Measurements from ENCODE around the gene TMEM151B. TPM values are rescaled to one million over a fixed set of nuclear protein-coding genes. Genes with fewer than 3 reads are reported as not detected.

Gene TMEM151B
- total RNA-seq, 1 donor from 2014 or later: 4.7 TPM

DNA sequence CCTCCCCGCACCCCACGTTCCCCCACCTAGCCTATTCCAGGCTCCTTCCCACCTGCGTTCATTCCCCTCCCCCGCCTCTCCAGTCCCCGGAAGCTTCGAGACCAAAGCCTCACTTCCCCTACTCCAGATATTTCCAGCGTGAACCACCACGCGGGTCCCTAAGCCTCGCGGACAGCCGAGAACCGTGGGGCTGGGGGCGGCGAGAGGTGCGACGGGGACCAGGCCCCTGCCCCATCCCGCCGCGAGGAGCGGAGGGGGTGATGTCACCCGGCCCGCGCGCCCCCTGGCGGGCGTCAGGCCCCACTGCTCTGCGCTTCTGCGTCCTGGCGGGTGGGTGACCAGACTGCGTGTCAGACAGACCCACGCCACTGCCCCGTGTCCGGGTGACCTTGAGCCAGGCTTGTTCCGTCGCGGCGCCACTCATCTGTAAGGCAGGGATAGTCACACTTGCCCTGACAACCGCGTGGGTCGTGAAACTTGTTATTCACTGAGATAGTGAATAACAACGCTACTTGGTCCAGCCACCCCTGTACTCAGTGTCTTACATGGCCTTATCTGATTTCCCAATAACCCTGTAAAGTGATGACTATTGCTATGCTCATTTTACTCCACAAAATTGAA lies 32.3 kb upstream of the TMEM151B start:
- peak; percentile 73 for DNase-seq (ENCODE audit: low spot score, unreplicated experiment)
- H3K27ac Mint-ChIP-seq: peak overlapping the region; percentile 96

DNA sequence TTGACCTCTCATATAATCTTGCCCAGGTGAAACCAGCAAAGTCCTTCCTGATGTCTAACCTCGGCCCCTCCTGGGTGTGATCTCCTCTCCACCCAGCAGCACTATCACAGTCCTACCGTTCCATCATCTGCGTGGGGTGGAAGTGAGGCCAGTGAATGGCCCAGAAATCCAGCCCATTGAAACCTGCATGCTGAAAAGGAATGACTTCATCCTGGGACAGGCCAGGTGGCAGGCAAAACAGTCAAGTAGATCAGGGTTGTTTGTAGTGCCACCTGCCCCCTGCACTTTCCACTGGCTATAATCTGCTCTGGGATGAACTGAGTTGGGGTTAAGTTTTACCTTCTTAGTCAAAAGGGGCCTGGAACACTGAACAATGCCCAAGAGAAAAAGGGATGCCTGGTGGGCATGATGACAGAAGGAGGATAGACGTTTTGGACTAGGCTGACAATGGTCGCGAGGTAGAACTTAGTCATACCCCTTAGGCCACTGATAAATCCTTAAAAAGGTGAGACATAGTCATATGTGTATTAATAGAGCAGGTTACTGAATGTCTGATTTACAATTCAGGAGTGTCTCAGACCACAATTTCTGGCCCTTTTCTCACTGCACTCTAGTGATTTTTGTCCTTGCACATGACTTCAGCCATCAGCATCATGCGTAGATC lies 31.4 kb upstream of the TMEM151B start:
- Mint-ChIP-seq H3K4me3 (ENCODE audit: low read depth) (peak overlapping the region; percentile 13), H3K27ac (no peak overlapping the region), H3K27me3 (peaks cover 9% of the 10 kb centered on the region), H3K4me1 (ENCODE audit: low read depth) (peaks cover 10% of the 10 kb centered on the region), H3K9me3 (ENCODE audit: low read depth) (no peaks in the 10 kb centered on the region), H3K36me3 (ENCODE audit: insufficient read depth) (no peaks in the 10 kb centered on the region)
- DNase-seq (ENCODE audit: low spot score, unreplicated experiment): no peak
- TF ChIP-seq, protein P1, sequence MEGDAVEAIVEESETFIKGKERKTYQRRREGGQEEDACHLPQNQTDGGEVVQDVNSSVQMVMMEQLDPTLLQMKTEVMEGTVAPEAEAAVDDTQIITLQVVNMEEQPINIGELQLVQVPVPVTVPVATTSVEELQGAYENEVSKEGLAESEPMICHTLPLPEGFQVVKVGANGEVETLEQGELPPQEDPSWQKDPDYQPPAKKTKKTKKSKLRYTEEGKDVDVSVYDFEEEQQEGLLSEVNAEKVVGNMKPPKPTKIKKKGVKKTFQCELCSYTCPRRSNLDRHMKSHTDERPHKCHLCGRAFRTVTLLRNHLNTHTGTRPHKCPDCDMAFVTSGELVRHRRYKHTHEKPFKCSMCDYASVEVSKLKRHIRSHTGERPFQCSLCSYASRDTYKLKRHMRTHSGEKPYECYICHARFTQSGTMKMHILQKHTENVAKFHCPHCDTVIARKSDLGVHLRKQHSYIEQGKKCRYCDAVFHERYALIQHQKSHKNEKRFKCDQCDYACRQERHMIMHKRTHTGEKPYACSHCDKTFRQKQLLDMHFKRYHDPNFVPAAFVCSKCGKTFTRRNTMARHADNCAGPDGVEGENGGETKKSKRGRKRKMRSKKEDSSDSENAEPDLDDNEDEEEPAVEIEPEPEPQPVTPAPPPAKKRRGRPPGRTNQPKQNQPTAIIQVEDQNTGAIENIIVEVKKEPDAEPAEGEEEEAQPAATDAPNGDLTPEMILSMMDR (IDR thresholded peaks at IDR 0.05; ENCODE audit: unreplicated experiment): no peak

More for the DNA sequence above, 32.3 kb upstream of the TMEM151B start:
- Mint-ChIP-seq H3K4me1 (ENCODE audit: low read depth) (peaks cover 10% of the 10 kb centered on the region), H3K4me3 (ENCODE audit: low read depth) (peak overlapping the region; percentile 81), H3K27me3 (peaks cover 9% of the 10 kb centered on the region), H3K36me3 (ENCODE audit: insufficient read depth) (peaks cover under 1% of the 10 kb centered on the region), H3K9me3 (ENCODE audit: low read depth) (no peaks in the 10 kb centered on the region)
- TF ChIP-seq, protein P1 (IDR thresholded peaks at IDR 0.05; ENCODE audit: unreplicated experiment): peak; percentile 99

DNA sequence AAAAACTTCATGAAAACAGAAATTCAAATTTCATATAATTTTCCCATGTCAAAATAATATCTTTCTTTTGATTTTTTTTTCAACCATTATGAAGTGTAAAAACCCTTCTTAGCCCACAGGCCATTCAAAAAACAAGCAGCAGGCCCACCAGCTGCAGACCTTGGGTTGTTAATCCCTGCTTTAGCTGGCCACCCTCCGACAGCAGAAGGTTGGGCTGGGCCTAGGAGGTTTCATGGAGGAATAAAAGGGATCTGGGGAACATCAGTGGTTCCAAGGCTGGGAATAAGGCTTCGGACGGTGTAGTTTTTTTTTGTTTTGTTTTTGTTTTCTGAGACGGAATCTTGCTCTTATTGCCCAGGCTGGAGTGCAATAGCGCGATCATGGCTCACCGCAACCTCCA lies 26.9 kb upstream of the TMEM151B start:
- TF ChIP-seq, protein P1 (IDR thresholded peaks at IDR 0.05; ENCODE audit: unreplicated experiment): no peak
- H3K27me3 Mint-ChIP-seq: peaks cover 9% of the 10 kb centered on the region
- H3K36me3 Mint-ChIP-seq (ENCODE audit: insufficient read depth): peaks cover 6% of the 10 kb centered on the region
- no peak for DNase-seq (ENCODE audit: low spot score, unreplicated experiment)
- no peaks in the 10 kb centered on the region for H3K9me3 Mint-ChIP-seq (ENCODE audit: low read depth)
- no peak overlapping the region for H3K27ac Mint-ChIP-seq
- no peak overlapping the region for H3K4me3 Mint-ChIP-seq (ENCODE audit: low read depth)
- H3K4me1 Mint-ChIP-seq (ENCODE audit: low read depth): peaks cover 9% of the 10 kb centered on the region

DNA sequence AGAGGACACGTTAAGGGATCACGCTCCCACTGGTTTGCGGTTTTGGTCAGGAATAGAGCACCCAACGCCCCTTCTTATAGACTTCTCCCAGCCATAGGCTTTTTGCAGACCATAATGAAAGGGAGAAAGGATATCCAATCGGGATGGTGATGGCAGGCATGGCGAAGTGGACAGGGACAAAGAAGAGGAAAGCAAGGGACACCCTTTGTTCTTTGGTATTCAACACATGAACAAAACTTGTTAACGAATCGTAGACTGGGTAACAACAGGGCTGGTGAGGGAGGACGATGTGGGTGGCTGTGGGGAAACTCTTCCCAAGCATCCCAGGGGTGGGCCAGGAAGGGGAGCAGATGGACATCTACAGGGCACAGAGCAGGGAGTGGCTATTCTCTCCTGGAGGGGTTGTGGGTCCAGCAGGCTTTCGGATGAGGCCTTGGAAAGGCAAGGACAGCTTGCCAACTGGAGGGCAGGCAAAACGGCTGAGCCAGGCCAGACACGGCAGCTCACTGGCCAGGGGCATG lies 24.8 kb upstream of the TMEM151B start:
- peaks cover 25% of the 10 kb centered on the region for H3K36me3 Mint-ChIP-seq (ENCODE audit: insufficient read depth)
- no peak for DNase-seq (ENCODE audit: low spot score, unreplicated experiment)
- H3K27me3 Mint-ChIP-seq: no peaks in the 10 kb centered on the region
- no peaks in the 10 kb centered on the region for H3K9me3 Mint-ChIP-seq (ENCODE audit: low read depth)
- H3K4me3 Mint-ChIP-seq (ENCODE audit: low read depth): peak overlapping the region; percentile 100
- TF ChIP-seq, protein P1 (IDR thresholded peaks at IDR 0.05; ENCODE audit: unreplicated experiment): no peak
- peak overlapping the region; percentile 86 for H3K27ac Mint-ChIP-seq
- H3K4me1 Mint-ChIP-seq (ENCODE audit: low read depth): peaks cover 25% of the 10 kb centered on the region

DNA sequence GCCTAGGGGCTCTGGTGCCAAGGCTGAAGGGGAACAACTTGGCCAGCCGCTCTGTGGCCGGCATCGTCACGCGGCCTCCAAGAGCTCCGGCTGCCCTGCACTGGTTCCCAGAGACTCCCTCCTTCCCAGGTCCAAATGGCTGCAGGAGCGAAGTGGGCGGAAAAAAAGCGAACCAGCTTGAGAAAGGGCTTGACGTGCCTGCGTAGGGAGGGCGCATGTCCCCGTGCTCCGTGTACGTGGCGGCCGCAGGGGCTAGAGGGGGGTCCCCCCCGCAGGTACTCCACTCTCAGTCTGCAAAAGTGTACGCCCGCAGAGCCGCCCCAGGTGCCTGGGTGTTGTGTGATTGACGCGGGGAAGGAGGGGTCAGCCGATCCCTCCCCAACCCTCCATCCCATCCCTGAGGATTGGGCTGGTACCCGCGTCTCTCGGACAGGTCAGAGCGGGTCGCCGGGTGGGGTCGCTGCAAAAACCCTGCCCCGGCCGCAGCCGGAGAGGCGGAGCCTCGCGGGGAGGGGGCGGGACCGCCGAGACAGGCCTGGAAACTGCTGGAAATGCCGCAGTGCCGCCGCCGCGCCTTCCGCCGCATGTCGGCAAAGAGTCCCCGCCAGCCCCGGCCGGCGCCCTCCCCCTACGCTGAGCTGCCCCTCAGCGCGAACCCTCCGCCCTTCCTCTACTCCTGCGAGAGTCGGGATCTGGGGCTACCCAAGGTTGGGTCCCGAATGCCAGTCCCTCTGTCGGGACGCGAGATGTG lies 24.2 kb upstream of the TMEM151B start:
- peak; percentile 91 for DNase-seq (ENCODE audit: low spot score, unreplicated experiment)
- TF ChIP-seq, protein P1 (IDR thresholded peaks at IDR 0.05; ENCODE audit: unreplicated experiment): peak; percentile 53
- H3K36me3 Mint-ChIP-seq (ENCODE audit: insufficient read depth): peaks cover 27% of the 10 kb centered on the region

More for the DNA sequence above, 24.2 kb upstream of the TMEM151B start:
- peaks cover 25% of the 10 kb centered on the region for H3K4me1 Mint-ChIP-seq (ENCODE audit: low read depth)
- H3K9me3 Mint-ChIP-seq (ENCODE audit: low read depth): no peaks in the 10 kb centered on the region
- H3K4me3 Mint-ChIP-seq (ENCODE audit: low read depth): peak overlapping the region; percentile 100
- H3K27me3 Mint-ChIP-seq: no peaks in the 10 kb centered on the region
- H3K27ac Mint-ChIP-seq: peak overlapping the region; percentile 100

All from progenitor cell of endocrine pancreas (in vitro differentiated cells).